Activated CD8-positive, alpha-beta memory T cell treated with anti-CD3 and anti-CD28 coated beads, Interleukin-2, amount 50 U/mL, for 48 hours (primary cell): ENCODE measurements around the gene SP100.
"Not testable (repeated sequence)": the region's sequence is repeated elsewhere in the genome, so short reads cannot be mapped to it uniquely, and the experiment has no call there.

ENCODE experiments used
- DNase-seq: peaks from one replicate; pipeline ENCODE4 v3.0.0-alpha.2; 2020

Gene SP100

GRCh38 chr2:230422149-230422548 is 6.1 kb downstream of the SP100 start:
- no peak for DNase-seq

GRCh38 chr2:230423851-230424458 is 8.0 kb downstream of the SP100 start:
- DNase-seq = no peak

GRCh38 chr2:230425377-230425776 is 9.4 kb downstream of the SP100 start:
- no peak for DNase-seq

GRCh38 chr2:230429513-230429912 is 13.5 kb downstream of the SP100 start:
- no peak for DNase-seq

- DNase-seq = no peak
Measured at GRCh38 chr2:230430957-230431910, 15.2 kb downstream of the SP100 start.

GRCh38 chr2:230434677-230435324 is 18.8 kb downstream of the SP100 start:
- DNase-seq = no peak

GRCh38 chr2:230435431-230435830 is 19.4 kb downstream of the SP100 start:
- DNase-seq = no peak

GRCh38 chr2:230439121-230439520 is 23.1 kb downstream of the SP100 start:
- DNase-seq = not testable (repeated sequence)

GRCh38 chr2:230439590-230439989 is 23.6 kb downstream of the SP100 start:
- DNase-seq = no peak

GRCh38 chr2:230441227-230441897 is 25.4 kb downstream of the SP100 start:
- DNase-seq = no peak

- no peak for DNase-seq
Measured at GRCh38 chr2:230443541-230443940, 27.5 kb downstream of the SP100 start.

GRCh38 chr2:230444832-230445231 is 28.8 kb downstream of the SP100 start:
- no peak for DNase-seq

- DNase-seq = no peak
Measured at GRCh38 chr2:230447036-230447435, 31.0 kb downstream of the SP100 start.

GRCh38 chr2:230447455-230448451 is 31.8 kb downstream of the SP100 start:
- no peak for DNase-seq

- DNase-seq = no peak
Measured at GRCh38 chr2:230449901-230450467, 34.0 kb downstream of the SP100 start.

- no peak for DNase-seq
Measured at GRCh38 chr2:230453006-230453405, 37.0 kb downstream of the SP100 start.

GRCh38 chr2:230455005-230455684 is 39.1 kb downstream of the SP100 start:
- DNase-seq = no peak

- no peak for DNase-seq
Measured at GRCh38 chr2:230457073-230457768, 41.2 kb downstream of the SP100 start.

GRCh38 chr2:230457793-230458192 is 41.8 kb downstream of the SP100 start:
- DNase-seq = no peak

- no peak for DNase-seq
Measured at GRCh38 chr2:230459216-230459615, 43.2 kb downstream of the SP100 start.
